ENCODE results near the gene KCND2. TPM values are rescaled to one million over a fixed set of nuclear protein-coding genes. Genes with fewer than 3 reads are reported as not detected.

The KCND2 gene
- total and polyA plus RNA-seq, 2 of the 8 experiments (the other 6 are each of a cell fraction or from before 2014, with no cell fraction given): 4.6 to 7.7 TPM

DNA sequence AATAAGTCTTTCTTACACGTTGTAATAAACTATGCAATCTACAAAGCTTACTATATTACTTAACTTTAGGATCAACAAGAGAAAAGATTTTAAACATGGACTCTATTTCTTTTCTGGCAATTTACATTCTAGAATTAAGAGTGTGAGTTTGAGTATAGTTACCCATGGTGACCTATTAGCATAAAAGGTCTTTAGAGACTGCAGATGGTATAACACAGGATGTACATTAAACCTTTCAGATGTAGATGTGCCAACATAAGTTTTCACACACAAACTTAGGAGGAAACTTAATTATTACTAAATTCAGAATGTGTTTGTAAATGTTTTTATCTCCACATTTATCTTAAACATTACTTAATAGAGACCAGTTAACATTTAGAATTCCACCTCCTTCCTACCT is 54.1 kb downstream of the KCND2 start (continued):
- TF ChIP-seq CHD7 (IDR thresholded peaks at IDR 0.05; ENCODE audit: insufficient replicate concordance, low read length) (no peak), EP300 (IDR thresholded peaks at IDR 0.05; ENCODE audit: borderline replicate concordance in 1 of 2, low read depth in 2 of 2, low read length in 2 of 2) (no peak), NANOG (IDR thresholded peaks at IDR 0.05; ENCODE audit: insufficient read depth, low read depth, low read length, poor library complexity, severe bottlenecking) (no peak), HDAC2 (IDR thresholded peaks at IDR 0.05; ENCODE audit: borderline replicate concordance in 1 of 2, low read depth in 2 of 2, low read length in 2 of 2) (no peak), RFX5 (IDR thresholded peaks at IDR 0.05; ENCODE audit: borderline replicate concordance, low read depth, low read length) (no peak), SP2 (IDR thresholded peaks at IDR 0.05; ENCODE audit: low read length) (no peak), GABPA (IDR thresholded peaks at IDR 0.05; ENCODE audit: borderline replicate concordance, insufficient read depth, low read length) (no peak)
